Astrocyte of the cerebellum (primary cell): ENCODE measurements around the gene UNC13D.
"Not testable (repeated sequence)": the region's sequence is repeated elsewhere in the genome, so short reads cannot be mapped to it uniquely, and the experiment has no call there.

Source experiments
- DNase-seq: peaks from one replicate; pipeline ENCODE4 v3.0.0-alpha.2; 2011; ENCODE audit warnings: low read depth
- H3K4me3 ChIP-seq: 2 replicates; pipeline ENCODE4 v1.5.1; 2011; ENCODE audit warnings: mild to moderate bottlenecking, low read depth, low read length, moderate library complexity
- CTCF ChIP-seq: IDR thresholded peaks from 2 replicates; pipeline ENCODE4 v1.5.1; 2012; ENCODE audit warnings: low read length, low read depth, moderate library complexity, mild to moderate bottlenecking; ENCODE audit errors: missing control alignments
- in situ Hi-C: cut with HindIII; loops from 2 replicates; pipeline ENCODE4 v1.10.0; 2017; ENCODE audit warnings: low sequenced_read_pairs

UNC13D gene

DNA sequence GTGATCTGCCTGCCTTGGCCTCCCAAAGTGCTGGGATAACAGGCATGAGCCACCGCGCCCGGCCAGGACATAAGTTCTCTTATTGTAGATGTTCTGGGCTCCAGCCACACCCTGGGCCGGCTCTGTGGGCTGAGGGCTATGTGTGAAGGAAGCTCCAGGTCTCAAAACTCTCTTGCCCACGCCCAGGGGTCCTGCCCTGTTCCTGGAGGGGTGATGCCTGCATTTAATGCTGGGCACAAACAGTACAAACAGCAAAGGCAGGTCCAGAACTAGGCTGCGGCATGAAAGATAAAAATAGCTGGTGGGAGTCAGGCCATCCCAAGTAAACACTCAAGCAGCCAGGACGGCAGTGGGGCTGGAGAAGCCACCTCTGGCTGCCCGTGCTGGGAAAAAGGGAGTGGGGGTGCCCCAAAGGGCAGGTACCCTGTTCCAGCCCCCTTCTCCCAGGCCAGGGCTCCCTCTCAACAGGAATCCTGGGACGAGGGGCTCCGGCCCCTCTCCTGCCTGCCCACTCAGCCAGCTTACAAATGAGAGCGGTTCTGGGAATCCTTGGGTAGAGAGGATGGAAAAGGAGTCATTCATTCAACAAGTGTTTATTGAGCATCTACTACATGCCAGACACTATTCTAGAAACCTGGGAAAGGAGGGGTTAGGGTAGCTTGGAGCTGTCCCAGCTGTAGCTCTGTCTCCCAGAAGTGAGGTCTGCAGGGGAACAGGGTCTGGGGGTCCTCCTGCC is 29.6 kb upstream of the UNC13D start:
- no peak overlapping the region for H3K4me3 ChIP-seq
- TF ChIP-seq CTCF, result no peak
- DNase-seq, result no peak
- in situ Hi-C loops, result no loop called here

DNA sequence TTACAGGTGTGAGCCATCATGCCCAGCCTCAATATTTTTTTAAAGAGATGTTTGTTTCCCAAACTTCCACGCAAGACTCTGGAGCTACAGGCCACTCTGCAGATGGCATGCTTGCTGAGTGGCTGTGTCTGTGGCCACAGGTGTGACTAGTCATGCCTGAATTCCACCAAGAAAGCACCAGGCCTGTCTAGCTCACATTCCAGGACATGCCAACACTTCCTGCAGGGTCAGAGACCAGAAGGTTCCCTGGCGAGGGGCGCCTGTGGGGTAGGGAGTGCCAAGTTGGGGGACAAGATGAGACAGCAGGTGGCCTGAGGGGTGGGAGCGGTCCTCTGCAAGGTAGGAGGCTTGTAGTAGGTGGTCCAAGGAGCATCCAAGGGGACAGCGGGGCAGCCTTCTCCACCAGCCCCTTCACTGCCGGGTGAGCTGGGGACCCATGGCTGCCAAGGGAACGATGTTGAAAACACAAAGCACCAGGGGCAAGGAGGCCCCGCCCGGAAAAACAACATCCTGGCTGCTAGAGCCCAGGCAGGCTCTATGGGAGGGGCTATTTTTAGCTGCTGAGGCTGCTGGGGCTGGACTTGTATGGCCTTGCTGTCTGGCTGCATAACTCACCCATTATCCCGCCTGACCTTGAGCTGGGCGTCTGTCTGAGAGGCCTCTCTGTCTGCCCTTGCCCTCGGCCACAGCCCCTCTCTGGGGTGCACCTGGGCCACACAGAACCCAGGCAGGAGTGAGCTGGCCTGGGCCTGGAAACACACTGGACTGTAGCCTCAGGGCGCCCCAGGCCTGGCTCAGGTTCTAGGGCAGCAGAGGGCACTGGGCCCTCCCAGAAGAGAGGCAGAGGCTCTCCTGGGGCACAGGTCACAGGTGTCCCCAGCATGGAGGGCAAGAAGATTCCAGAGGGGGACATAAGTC is 28.5 kb upstream of the UNC13D start:
- DNase-seq, result no peak
- in situ Hi-C loops, result no loop called here
- no peak for TF ChIP-seq CTCF
- no peak overlapping the region for H3K4me3 ChIP-seq

DNA sequence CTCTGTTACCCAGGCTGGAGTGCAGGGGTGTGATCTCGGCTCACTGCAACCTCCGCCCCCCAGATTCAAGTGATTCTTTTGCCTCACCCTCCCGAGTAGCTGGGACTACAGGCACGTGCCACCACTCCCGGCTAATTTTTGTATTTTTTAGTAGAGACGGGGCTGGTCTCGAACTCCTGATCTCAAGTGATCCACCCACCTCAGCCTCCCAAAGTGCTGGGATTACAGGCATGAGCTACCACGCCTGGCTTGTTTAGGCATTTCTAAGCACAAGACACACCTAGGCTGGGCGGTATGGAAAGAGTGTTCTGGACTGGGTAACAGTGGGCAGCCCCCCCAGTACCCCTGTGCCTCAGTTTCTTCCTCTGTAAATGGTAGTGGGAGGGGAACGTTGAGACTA is 26.0 kb upstream of the UNC13D start:
- H3K4me3 ChIP-seq, DNase-seq, in situ Hi-C loops: not testable (repeated sequence)

- TF ChIP-seq CTCF, result no peak
- no peak overlapping the region for H3K4me3 ChIP-seq
- peak; percentile 61 for DNase-seq
- in situ Hi-C loops, result no loop called here
Measured at GRCh38 chr17:75869282-75870141, 25.3 kb upstream of the UNC13D start.

DNA sequence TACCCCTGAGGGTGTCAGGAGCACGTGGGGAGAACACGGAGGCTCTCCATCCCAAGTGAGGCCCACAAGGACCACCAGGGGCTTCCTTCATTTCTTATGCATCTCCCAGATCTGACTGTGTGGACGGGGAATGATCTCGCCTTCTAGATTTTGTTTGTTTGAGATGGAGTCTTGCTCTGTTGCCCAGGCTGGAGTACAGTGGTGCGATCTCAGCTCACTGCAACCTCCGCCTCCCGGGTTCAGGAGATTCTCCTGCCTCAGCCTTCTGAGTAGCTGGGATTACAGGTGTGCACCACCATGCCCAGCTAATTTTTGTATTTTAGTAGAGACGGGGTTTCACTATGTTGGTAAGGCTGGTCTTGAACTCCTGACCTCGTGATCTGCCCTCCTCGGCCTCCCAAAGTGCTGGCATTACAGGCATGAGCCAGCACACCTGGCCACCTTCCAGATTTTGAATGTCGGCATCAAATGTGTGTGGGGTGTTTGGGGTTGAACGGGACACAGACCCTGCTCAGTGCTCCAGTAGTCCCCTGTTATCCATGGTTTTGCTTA is 24.6 kb upstream of the UNC13D start:
- DNase-seq, in situ Hi-C loops, H3K4me3 ChIP-seq: not testable (repeated sequence)

DNA sequence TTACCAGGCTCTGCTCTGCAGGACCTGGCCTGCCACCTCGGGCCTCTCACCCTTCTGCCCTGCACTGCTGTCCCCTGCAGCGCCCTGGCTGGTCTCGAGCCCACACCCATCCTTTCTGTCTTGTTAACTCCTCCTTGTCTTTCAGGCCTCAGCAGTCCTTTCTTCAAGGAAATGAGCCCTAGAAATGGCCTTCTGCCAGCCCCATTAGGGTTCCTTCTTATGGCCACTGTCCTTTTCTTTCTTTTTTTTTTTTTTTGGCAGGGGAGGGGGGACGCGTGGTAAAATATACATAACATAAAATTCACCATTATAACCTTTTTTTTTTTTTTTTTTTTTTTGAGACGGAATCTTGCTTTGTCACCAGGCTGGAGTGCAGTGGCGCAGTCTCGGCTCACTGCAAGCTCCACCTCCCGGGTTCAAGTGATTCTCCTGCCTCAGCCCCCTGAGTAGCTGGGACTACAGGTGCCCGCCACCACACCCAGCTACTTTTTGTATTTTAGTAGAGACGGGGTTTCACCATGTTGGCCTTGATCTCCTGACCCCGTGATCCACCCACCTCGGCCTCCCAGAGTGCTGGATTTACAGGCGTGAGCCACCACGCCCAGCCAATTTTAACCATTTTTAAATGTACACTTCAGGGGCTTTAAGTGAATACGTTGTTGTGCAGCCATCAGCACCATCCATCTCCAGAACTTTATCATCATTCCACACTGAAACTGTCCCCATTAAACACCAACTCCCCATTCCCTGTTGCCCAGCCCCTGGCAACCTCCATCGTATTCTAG is 21.4 kb upstream of the UNC13D start:
- DNase-seq, H3K4me3 ChIP-seq, in situ Hi-C loops: not testable (repeated sequence)

DNA sequence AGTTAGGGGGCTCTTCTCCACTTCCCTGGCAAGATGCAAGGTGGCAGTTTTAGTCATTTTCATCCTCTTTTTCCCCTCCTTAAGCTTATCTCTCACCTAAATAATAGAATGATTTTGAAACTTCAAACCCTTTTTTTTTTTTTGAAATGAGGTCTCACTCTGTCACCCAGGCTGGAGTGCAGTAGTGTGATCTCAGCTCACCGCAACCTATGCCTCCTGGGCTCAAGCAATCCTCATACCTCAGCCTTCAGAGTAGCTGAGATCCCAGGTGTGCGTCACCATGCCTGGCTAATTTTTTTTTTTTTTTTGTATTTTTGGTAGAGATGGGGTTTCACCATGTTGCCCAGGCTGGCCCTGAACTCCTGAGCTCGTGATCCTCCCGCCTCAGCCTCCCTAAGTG is 20.7 kb upstream of the UNC13D start:
- H3K4me3 ChIP-seq, in situ Hi-C loops, DNase-seq: not testable (repeated sequence)

DNA sequence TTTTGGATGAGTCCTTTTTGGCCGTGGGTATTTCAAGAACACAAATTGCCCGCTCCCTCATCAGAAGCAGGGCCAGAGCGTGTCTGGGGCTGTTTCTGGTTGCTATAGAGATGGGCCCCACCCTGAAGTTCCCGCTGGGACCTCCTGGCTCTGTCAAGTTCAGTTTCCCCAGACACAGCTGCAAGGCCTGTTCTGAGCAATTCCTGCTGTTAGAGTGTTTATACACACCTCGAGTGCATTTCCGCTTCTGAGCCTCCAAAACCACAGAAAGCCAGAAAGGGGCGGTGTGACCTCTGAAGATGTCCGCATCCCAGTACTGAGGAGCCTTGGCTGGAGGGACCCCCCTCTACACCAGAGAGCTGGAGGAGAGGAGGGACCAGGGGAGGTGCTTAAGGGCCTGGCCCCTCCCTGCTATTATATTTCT is 20.3 kb upstream of the UNC13D start:
- DNase-seq, result peak; percentile 69
- no peak for TF ChIP-seq CTCF
- in situ Hi-C loops, result no loop called here
- no peak overlapping the region for H3K4me3 ChIP-seq
